Esophagus muscularis mucosa (tissue), 4 donors: ENCODE results near the gene CCNQ. TPM values are rescaled to one million over a fixed set of nuclear protein-coding genes. Genes with fewer than 3 reads are reported as not detected.

ENCODE experiments used
- DNase-seq: peaks from one replicate; pipeline ENCODE4 v3.0.0-alpha.2; 2017; ENCODE audit errors: extremely low spot score
- H3K27ac ChIP-seq, 4 donors: fragments of 200-600 bp; sonication (generic); replicated peaks in 1 of 4; 1 replicate in 3 of 4; 2 replicates in 1 of 4; pipeline ENCODE4 v1.5.1; 2016 to 2019; ENCODE audit warnings: mild to moderate bottlenecking in 1 of 4
- H3K27me3 ChIP-seq, 4 donors: fragments of 200-600 bp; sonication (generic); one replicate each; pipeline versions ENCODE4 v1.5.1 to v1.6.0; 2016 to 2019
- H3K36me3 ChIP-seq, 4 donors: fragments of 200-600 bp; sonication (generic); one replicate each; pipeline ENCODE4 v1.5.1; 2016 to 2019
- H3K4me1 ChIP-seq, 4 donors: fragments of 200-600 bp; sonication (generic); one replicate each; pipeline ENCODE4 v1.5.1; 2016 to 2019
- H3K4me3 ChIP-seq, 4 donors: fragments of 200-600 bp; sonication (generic); 1 replicate in 2 of 4; 2 replicates in 2 of 4; pipeline ENCODE4 v1.5.1; 2016 to 2019; ENCODE audit warnings: mild to moderate bottlenecking in 4 of 4, moderate library complexity in 1 of 4
- H3K9me3 ChIP-seq, 4 donors: fragments of 200-600 bp; sonication (generic); 1 replicate in 3 of 4; 2 replicates in 1 of 4; pipeline ENCODE4 v1.5.1; 2016 to 2019
- EP300 ChIP-seq: sonication (generic); formaldehyde crosslinking; IDR thresholded peaks from one replicate; pipeline ENCODE4 v1.6.1; 2017; ENCODE audit warnings: antibody characterized with exemption
- POLR2A ChIP-seq: fragments of 450-650 bp; IDR thresholded peaks from one replicate; pipeline ENCODE4 v1.6.1; 2017; ENCODE audit warnings: antibody characterized with exemption, moderate library complexity, mild to moderate bottlenecking, low read depth
- POLR2AphosphoS5 ChIP-seq, 2 donors: sonication (generic); formaldehyde crosslinking; IDR thresholded peaks; one replicate each; pipeline ENCODE4 v1.6.1; 2017; ENCODE audit warnings: antibody characterized with exemption in 2 of 2
- WGBS: methylation state at CpG from one replicate; pipeline ENCODE4 v1.1.5; 2018; 5-methylcytosine and 5-hydroxymethylcytosine counted together
- intact Hi-C: fragments of 100-400 bp; cut with DNase I; formaldehyde crosslinking; loops from one replicate; pipeline ENCODE4 v1.15.1; 2023
- total RNA-seq, 4 donors: library from RNA; depleted of rRNA; stranded (reverse); fragments of >200 nt; gene quantifications; one replicate each; pipeline versions ENCODE4 v1.1.0 to v1.2.1, GENCODE V29; 2016
- TF ChIP-seq, protein P1 (sequence below), 3 experiments: fragments of 200-600 bp in 2 of 3; fragments of 450-650 bp in 1 of 3; sonication (generic) in 2 of 3; IDR thresholded peaks; one replicate each; pipeline ENCODE4 v1.5.1; 2017 to 2019; ENCODE audit warnings: antibody characterized with exemption in 3 of 3, mild to moderate bottlenecking in 2 of 3, moderate library complexity in 1 of 3

CCNQ gene
- total RNA-seq, 4 donors from 2014 or later: 38.6 to 58.3 (median 49.8) TPM

DNA sequence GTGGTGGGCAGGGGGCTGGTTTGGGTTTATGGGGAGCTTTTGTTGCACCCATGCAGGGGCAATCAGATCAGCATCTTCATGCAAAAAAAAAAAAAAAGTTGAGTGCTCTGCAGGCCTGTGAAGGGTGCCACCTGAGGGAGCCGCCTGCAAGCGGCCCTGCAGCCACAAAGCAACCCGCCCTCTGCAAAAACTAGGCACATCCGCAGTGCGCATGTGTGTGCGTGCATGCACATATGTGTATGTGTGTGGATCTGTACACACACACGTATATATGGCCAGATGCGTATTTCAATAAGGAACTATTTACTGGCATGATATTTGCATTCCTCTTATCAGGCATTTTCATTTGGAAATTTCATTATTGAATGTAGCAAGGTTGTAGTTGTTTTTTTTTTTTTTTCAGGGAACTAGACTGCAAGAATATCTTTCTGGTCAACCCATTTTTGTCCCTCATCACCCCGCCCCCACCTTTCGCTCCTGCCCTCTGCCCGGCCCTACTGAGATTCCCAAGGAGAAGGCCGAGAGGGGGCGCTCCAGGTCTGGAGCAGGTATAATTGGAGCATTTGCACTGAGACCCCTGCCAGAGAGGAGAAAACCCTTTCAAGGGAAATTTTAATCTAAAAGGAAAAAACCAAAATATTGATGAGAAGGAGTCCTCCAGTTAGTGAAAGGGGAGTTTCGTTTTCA lies 18.1 kb downstream of the CCNQ start:
- Histone ChIP-seq H3K36me3 (peaks cover 0 to 4% (median 0%) of the 10 kb centered on the region in 4 donors), H3K4me1 (peaks cover 0 to 5% (median 0%) of the 10 kb centered on the region in 4 donors), H3K4me3 (no peak overlapping the region), H3K27me3 (peaks cover 0 to 4% (median 0%) of the 10 kb centered on the region in 4 donors), H3K9me3 (no peaks in the 10 kb centered on the region), H3K27ac (no peak overlapping the region)
- TF ChIP-seq POLR2AphosphoS5 (IDR thresholded peaks at IDR 0.05) (no peak), EP300 (no peak), POLR2A (no peak)
- TF ChIP-seq, protein P1, sequence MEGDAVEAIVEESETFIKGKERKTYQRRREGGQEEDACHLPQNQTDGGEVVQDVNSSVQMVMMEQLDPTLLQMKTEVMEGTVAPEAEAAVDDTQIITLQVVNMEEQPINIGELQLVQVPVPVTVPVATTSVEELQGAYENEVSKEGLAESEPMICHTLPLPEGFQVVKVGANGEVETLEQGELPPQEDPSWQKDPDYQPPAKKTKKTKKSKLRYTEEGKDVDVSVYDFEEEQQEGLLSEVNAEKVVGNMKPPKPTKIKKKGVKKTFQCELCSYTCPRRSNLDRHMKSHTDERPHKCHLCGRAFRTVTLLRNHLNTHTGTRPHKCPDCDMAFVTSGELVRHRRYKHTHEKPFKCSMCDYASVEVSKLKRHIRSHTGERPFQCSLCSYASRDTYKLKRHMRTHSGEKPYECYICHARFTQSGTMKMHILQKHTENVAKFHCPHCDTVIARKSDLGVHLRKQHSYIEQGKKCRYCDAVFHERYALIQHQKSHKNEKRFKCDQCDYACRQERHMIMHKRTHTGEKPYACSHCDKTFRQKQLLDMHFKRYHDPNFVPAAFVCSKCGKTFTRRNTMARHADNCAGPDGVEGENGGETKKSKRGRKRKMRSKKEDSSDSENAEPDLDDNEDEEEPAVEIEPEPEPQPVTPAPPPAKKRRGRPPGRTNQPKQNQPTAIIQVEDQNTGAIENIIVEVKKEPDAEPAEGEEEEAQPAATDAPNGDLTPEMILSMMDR (IDR thresholded peaks at IDR 0.05): no peak
- DNase-seq: no peak
- WGBS: 79% methylated on average over 14 of the region's 14 CpGs
- intact Hi-C loops: no loop called here

DNA sequence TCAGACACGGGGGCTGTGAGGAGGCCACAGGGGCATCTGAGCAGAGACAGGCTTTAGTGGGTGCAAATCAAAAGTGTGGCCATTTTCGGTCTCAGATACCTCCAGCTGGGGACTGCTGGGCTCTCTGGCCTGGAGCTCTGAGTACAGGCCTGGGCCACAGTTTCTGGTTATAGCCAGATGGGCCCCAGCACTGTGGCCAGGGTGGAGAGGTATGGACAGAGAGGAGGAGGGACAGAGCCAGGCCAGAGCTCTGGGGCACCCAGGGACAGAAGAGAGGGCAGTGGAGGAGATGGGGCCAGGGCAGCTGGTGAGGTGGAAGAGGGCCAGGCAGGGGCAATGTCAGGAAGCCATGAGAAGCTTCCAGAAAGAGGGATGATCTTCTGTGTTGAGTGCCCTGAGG lies 20.1 kb downstream of the CCNQ start:
- no peak for DNase-seq
- no peak overlapping the region for H3K4me3 ChIP-seq
- WGBS: 91% methylated on average over 2 of the region's 2 CpGs
- no peaks in the 10 kb centered on the region for H3K36me3 ChIP-seq
- peaks cover 0 to 4% (median 0%) of the 10 kb centered on the region in 4 donors for H3K27me3 ChIP-seq
- no peak for TF ChIP-seq POLR2A
- H3K9me3 ChIP-seq: no peaks in the 10 kb centered on the region
- intact Hi-C loops: no loop called here
- H3K4me1 ChIP-seq: peaks cover 0 to 5% (median 0%) of the 10 kb centered on the region in 4 donors
- no peak overlapping the region for H3K27ac ChIP-seq

DNA sequence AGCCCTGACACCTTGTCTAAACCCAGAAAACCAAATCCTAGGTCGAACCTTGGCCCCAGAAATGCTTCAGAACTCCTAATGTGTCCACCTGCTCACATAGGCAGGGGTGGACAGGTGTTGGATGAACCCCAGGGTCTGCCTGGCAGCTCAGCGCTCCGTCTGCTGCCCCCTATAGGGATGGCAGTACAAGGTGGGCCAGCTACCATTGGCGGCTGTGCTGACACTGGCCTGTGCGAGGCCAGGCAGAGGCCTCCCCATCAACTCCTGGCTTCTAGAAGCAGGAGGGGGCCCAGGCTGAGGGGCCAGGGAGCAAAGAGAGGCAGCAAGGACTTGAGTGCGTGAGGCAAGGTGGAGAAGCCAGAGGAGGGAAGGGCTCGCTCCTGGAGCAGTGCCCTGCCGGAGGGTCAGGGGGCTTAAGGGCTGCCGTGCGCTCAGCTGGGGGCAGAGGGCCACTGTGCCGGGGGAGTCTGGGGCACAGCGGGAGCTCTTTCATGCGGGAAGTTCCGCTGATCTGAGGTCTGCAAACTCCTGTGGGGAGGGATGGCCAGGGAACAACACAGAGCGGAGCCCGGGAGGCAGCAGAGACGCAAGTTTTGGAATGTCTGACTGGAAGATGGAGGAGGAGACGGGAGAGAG lies 20.6 kb downstream of the CCNQ start:
- no peak overlapping the region for H3K4me3 ChIP-seq
- H3K36me3 ChIP-seq: no peaks in the 10 kb centered on the region
- no peaks in the 10 kb centered on the region for H3K9me3 ChIP-seq
- 81% methylated on average over 14 of the region's 18 CpGs for WGBS
- TF ChIP-seq POLR2A (no peak), POLR2AphosphoS5 (IDR thresholded peaks at IDR 0.05) (no peak), EP300 (no peak)
- TF ChIP-seq, protein P1 (IDR thresholded peaks at IDR 0.05): no peak
- intact Hi-C loops: no loop called here
- no peak overlapping the region for H3K27ac ChIP-seq
- no peak for DNase-seq
- H3K27me3 ChIP-seq: peaks cover 0 to 4% (median 0%) of the 10 kb centered on the region in 4 donors
- peaks cover 0 to 5% (median 0%) of the 10 kb centered on the region in 4 donors for H3K4me1 ChIP-seq

DNA sequence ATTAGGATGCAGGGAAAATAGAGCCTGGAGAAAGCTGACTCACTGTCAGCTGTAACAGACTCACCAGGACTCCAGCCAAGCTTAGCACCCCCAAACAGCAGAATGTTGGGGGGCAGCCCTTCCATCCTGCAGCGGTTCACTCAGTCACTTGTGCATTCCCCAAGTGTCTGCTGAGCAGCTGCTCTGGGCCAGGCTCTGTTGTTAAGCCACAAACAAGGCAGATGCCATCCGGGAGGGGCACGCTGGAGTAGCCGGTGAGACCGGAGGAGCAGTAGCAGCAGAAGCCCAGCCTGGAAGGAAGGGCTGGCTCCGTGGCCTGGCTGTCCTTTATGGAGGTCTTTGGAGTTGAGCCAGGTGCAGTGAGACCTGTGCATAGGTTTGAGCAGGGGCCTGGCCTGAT lies 22.0 kb downstream of the CCNQ start:
- Histone ChIP-seq H3K4me1 (no peaks in the 10 kb centered on the region), H3K9me3 (no peaks in the 10 kb centered on the region), H3K4me3 (no peak overlapping the region), H3K27me3 (peaks cover 0 to 7% (median 0%) of the 10 kb centered on the region in 4 donors), H3K27ac (no peak overlapping the region), H3K36me3 (no peaks in the 10 kb centered on the region)
- TF ChIP-seq EP300 (no peak), POLR2AphosphoS5 (IDR thresholded peaks at IDR 0.05) (no peak), POLR2A (no peak)
- TF ChIP-seq, protein P1 (IDR thresholded peaks at IDR 0.05): no peak
- intact Hi-C loops: no loop called here
- DNase-seq: no peak
- 89% methylated on average over 6 of the region's 6 CpGs for WGBS

DNA sequence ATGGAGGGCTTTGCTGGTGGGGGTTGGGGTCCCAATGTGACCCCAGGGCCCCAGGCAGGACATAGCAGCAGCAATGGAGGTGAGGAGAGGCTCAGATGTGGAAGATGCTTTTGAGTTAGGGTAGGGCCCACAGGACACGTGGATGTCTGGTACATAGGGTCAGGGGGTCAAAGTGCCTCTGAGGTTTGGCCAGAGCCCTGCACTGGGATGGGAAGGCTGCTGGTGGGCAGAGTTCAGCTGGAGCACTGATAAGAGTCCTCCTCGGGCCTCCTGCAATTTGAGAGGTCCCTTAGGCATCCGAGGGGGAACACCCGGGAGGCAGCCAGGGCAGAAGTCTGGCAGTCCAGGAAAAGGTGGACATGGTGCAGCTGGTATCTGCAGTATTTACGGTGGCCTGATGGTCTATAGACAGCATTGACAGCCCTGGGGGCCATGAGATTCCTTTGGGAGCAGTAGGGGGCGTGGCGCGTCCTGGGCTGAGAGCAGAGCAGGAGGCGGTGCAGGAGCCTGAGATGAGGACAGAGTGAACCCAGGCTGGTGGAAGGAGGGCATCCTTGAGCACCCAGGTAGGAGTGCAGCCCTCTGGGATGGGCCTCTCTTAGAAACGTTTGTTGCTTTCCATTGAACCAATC lies 22.6 kb downstream of the CCNQ start:
- no peaks in the 10 kb centered on the region for H3K36me3 ChIP-seq
- 71% methylated on average over 9 of the region's 10 CpGs for WGBS
- H3K4me1 ChIP-seq: no peaks in the 10 kb centered on the region
- H3K4me3 ChIP-seq: no peak overlapping the region
- no peaks in the 10 kb centered on the region for H3K9me3 ChIP-seq
- TF ChIP-seq POLR2AphosphoS5 (IDR thresholded peaks at IDR 0.05) (no peak), EP300 (no peak), POLR2A (no peak)
- TF ChIP-seq, protein P1 (IDR thresholded peaks at IDR 0.05): no peak
- DNase-seq: no peak
- intact Hi-C loops: no loop called here
- no peak overlapping the region for H3K27ac ChIP-seq
- peaks cover 0 to 5% (median 0%) of the 10 kb centered on the region in 4 donors for H3K27me3 ChIP-seq
